H9 (cell line): ENCODE measurements around the gene EBP. TPM values are rescaled to one million over a fixed set of nuclear protein-coding genes. Genes with fewer than 3 reads are reported as not detected.

ENCODE experiments used
- DNase-seq: peaks from one replicate; pipeline ENCODE4 v3.0.0-alpha.2; 2017
- H2AFZ ChIP-seq: one replicate; pipeline ENCODE4 v1.6.1; 2013; ENCODE audit warnings: mild to moderate bottlenecking, low read length, control low read depth, moderate library complexity
- H2AK5ac ChIP-seq: 2 replicates; pipeline ENCODE4 v1.6.1; 2013; ENCODE audit warnings: low read length, control low read depth, mixed read lengths; ENCODE audit not compliant: insufficient read length
- H2BK120ac ChIP-seq: one replicate; pipeline ENCODE4 v1.6.1; 2013; ENCODE audit warnings: low read depth, mild to moderate bottlenecking, low read length, control low read depth, inconsistent platforms; ENCODE audit not compliant: poor library complexity, severe bottlenecking
- H2BK12ac ChIP-seq: 2 replicates; pipeline ENCODE4 v1.6.1; 2013; ENCODE audit warnings: low read length, control low read depth, mixed read lengths, low read depth; ENCODE audit not compliant: insufficient read length
- H2BK15ac ChIP-seq: 2 replicates; pipeline ENCODE4 v1.6.1; 2013; ENCODE audit warnings: low read depth, low read length, control low read depth
- H2BK20ac ChIP-seq: one replicate; pipeline ENCODE4 v1.6.1; 2013; ENCODE audit warnings: low read depth, mild to moderate bottlenecking, low read length, control low read depth, inconsistent platforms; ENCODE audit not compliant: poor library complexity, severe bottlenecking
- H2BK5ac ChIP-seq: 2 replicates; pipeline ENCODE4 v1.6.1; 2013; ENCODE audit warnings: low read length, control low read depth, mixed read lengths; ENCODE audit not compliant: insufficient read length
- H3K14ac ChIP-seq: 2 replicates; pipeline ENCODE4 v1.6.1; 2013; ENCODE audit warnings: low read length, control low read depth; ENCODE audit not compliant: insufficient read depth
- H3K18ac ChIP-seq: 2 replicates; pipeline ENCODE4 v1.6.1; 2013; ENCODE audit warnings: low read depth, mild to moderate bottlenecking, mixed read lengths, low read length, control low read depth; ENCODE audit not compliant: insufficient read length
- H3K23ac ChIP-seq: 2 replicates; pipeline ENCODE4 v1.6.1; 2013; ENCODE audit warnings: low read length, control low read depth, mixed read lengths, low read depth; ENCODE audit not compliant: insufficient read length
- H3K23me2 ChIP-seq: 2 replicates; pipeline ENCODE4 v1.6.1; 2013; ENCODE audit warnings: low read depth, mild to moderate bottlenecking, mixed read lengths, low read length, control low read depth; ENCODE audit not compliant: insufficient read length, poor library complexity, severe bottlenecking
- H3K27ac ChIP-seq: 2 replicates; pipeline ENCODE4 v1.5.1; 2013; ENCODE audit warnings: low read length, control low read depth, mixed read lengths, low read depth; ENCODE audit not compliant: insufficient read length
- H3K27me3 ChIP-seq: 2 replicates; pipeline ENCODE4 v1.6.1; 2013; ENCODE audit warnings: low read length, control low read depth, inconsistent platforms; ENCODE audit not compliant: insufficient read depth
- H3K4ac ChIP-seq: 2 replicates; pipeline ENCODE4 v1.6.1; 2013; ENCODE audit warnings: low read depth, mild to moderate bottlenecking, control low read depth, inconsistent platforms, low read length, moderate library complexity
- H3K4me1 ChIP-seq: 2 replicates; pipeline ENCODE4 v1.6.1; 2013; ENCODE audit warnings: low read length, control low read depth, inconsistent platforms; ENCODE audit not compliant: insufficient read depth
- H3K4me2 ChIP-seq: 2 replicates; pipeline ENCODE4 v1.6.1; 2013; ENCODE audit warnings: low read length, control low read depth, mixed read lengths; ENCODE audit not compliant: insufficient read length, insufficient read depth
- H3K56ac ChIP-seq: 2 replicates; pipeline ENCODE4 v1.6.1; 2013; ENCODE audit warnings: low read depth, mild to moderate bottlenecking, mixed read lengths, low read length, control low read depth; ENCODE audit not compliant: insufficient read length
- H3K79me1 ChIP-seq: 2 replicates; pipeline ENCODE4 v1.6.1; 2013; ENCODE audit warnings: low read depth, mild to moderate bottlenecking, moderate library complexity, low read length, control low read depth, inconsistent platforms; ENCODE audit not compliant: insufficient read depth, poor library complexity, severe bottlenecking
- H3K79me2 ChIP-seq: 2 replicates; pipeline ENCODE4 v1.6.1; 2013; ENCODE audit warnings: low read length, control low read depth, inconsistent platforms; ENCODE audit not compliant: insufficient read depth
- H3K9ac ChIP-seq: 2 replicates; pipeline ENCODE4 v1.6.1; 2013; ENCODE audit warnings: low read length, control low read depth, mixed read lengths; ENCODE audit not compliant: insufficient read length; ENCODE audit errors: extremely low read depth
- H3K9me3 ChIP-seq: one replicate; pipeline ENCODE4 v1.6.1; 2013; ENCODE audit warnings: low read depth, low read length, inconsistent platforms; ENCODE audit not compliant: control insufficient read depth
- H3T11ph ChIP-seq: one replicate; pipeline ENCODE4 v1.6.1; 2013; ENCODE audit warnings: mild to moderate bottlenecking, low read length, control low read depth, inconsistent platforms
- H4K20me1 ChIP-seq: one replicate; pipeline ENCODE4 v1.6.1; 2013; ENCODE audit not compliant: control insufficient read depth, insufficient read length, insufficient read depth
- H4K5ac ChIP-seq: 2 replicates; pipeline ENCODE4 v1.6.1; 2013; ENCODE audit warnings: low read depth, mild to moderate bottlenecking, mixed read lengths, low read length, control low read depth; ENCODE audit not compliant: insufficient read length
- H4K8ac ChIP-seq: replicated peaks from 2 replicates; pipeline ENCODE4 v1.6.1; 2013; ENCODE audit warnings: low read length, control low read depth, mixed read lengths, low read depth; ENCODE audit not compliant: insufficient read length
- H4K91ac ChIP-seq: 2 replicates; pipeline ENCODE4 v1.6.1; 2013; ENCODE audit warnings: low read depth, mild to moderate bottlenecking, moderate library complexity, mixed read lengths, low read length, control low read depth; ENCODE audit not compliant: insufficient read length
- H3K27ac Mint-ChIP-seq, 3 experiments: 2 replicates in 2 of 3; 3 replicates in 1 of 3; pipeline ENCODE4 v1.8.0; 2020 to 2021; ENCODE audit warnings: mixed read lengths in 3 of 3, mild to moderate bottlenecking in 1 of 3, moderate library complexity in 1 of 3
- H3K27me3 Mint-ChIP-seq: 2 replicates; pipeline ENCODE4 v1.8.0; 2021; ENCODE audit warnings: low read depth, mild to moderate bottlenecking, moderate library complexity, mixed read lengths
- H3K36me3 Mint-ChIP-seq, 3 experiments: 2 replicates in 2 of 3; 3 replicates in 1 of 3; pipeline ENCODE4 v1.8.0; 2020 to 2021; ENCODE audit warnings: low read depth in 3 of 3, mixed read lengths in 3 of 3; ENCODE audit not compliant: insufficient read depth in 1 of 3
- H3K4me1 Mint-ChIP-seq, 2 experiments: 2 replicates each; pipeline ENCODE4 v1.8.0; 2020; ENCODE audit warnings: mixed read lengths in 2 of 2
- H3K4me3 Mint-ChIP-seq, 2 experiments: 2 replicates in 1 of 2; 3 replicates in 1 of 2; pipeline ENCODE4 v1.8.0; 2020 to 2021; ENCODE audit warnings: mild to moderate bottlenecking in 2 of 2, mixed read lengths in 2 of 2, moderate library complexity in 1 of 2
- H3K9me3 Mint-ChIP-seq, 2 experiments: 2 replicates in 1 of 2; 3 replicates in 1 of 2; pipeline ENCODE4 v1.8.0; 2020; ENCODE audit warnings: mild to moderate bottlenecking in 2 of 2, mixed read lengths in 2 of 2, moderate library complexity in 1 of 2
- CTCF ChIP-seq: fragments of 200-600 bp; sonication (generic); conservative IDR thresholded peaks from 3 replicates; pipeline ENCODE4 v1.8.0; 2021; ENCODE audit warnings: antibody characterized with exemption, mild to moderate bottlenecking
- WGBS: extraction: QIAGEN DNeasy Blood & Tissue Kit; methylation state at CpG from one replicate; pipeline ENCODE4 v1.1.7; 2013; ENCODE audit warnings: missing lambda C conversion rate, low lambda C conversion rate, mixed read lengths; ENCODE audit not compliant: insufficient read length; ENCODE audit errors: extremely low coverage; 5-methylcytosine and 5-hydroxymethylcytosine counted together
- total RNA-seq: library from RNA; stranded (reverse); gene quantifications from 2 replicates; pipeline ENCODE4 v1.2.1, GENCODE V29; 2021

Gene EBP
- total RNA-seq, 1 experiment from 2014 or later = 117 TPM

- Histone ChIP-seq H3K4me2 (no peak overlapping the region), H4K91ac (no peak overlapping the region), H3K9me3 (peaks cover 31% of the 10 kb centered on the region), H4K8ac (no peak overlapping the region), H3K79me2 (no peaks in the 10 kb centered on the region), H3K4ac (no peak overlapping the region), H2BK120ac (no peak overlapping the region), H3K14ac (no peak overlapping the region), H3K4me1 (no peaks in the 10 kb centered on the region), H2BK20ac (no peak overlapping the region), H3T11ph (no peak overlapping the region), H3K23me2 (no peaks in the 10 kb centered on the region), H2BK5ac (no peak overlapping the region), H2BK15ac (no peak overlapping the region), H3K27ac (no peak overlapping the region), H4K5ac (no peak overlapping the region), H2BK12ac (no peak overlapping the region), H2AK5ac (no peak overlapping the region), H2AFZ (no peak overlapping the region), H3K27me3 (no peaks in the 10 kb centered on the region), H4K20me1 (no peaks in the 10 kb centered on the region), H3K18ac (no peak overlapping the region), H3K23ac (no peak overlapping the region), H3K79me1 (no peaks in the 10 kb centered on the region), H3K56ac (no peak overlapping the region), H3K9ac (no peak overlapping the region)
- Mint-ChIP-seq H3K36me3 (peaks cover 7 to 39% (median 17%) of the 10 kb centered on the region in 3 experiments), H3K27ac (no peak overlapping the region), H3K4me3 (no peak overlapping the region), H3K4me1 (no peaks in the 10 kb centered on the region), H3K27me3 (no peaks in the 10 kb centered on the region), H3K9me3 (peaks cover 73 to 77% of the 10 kb centered on the region in 2 experiments)
- DNase-seq = no peak
- TF ChIP-seq CTCF = no peak
- whole genome bisulfite sequencing = no CpG with 5 or more reads among the region's 3 CpGs
These were observed 11.6 kb downstream of the EBP start for GRCh38 chrX:48533165-48533564.
